H1 (cell line): Measurements from ENCODE around the gene TNS3. TPM values are rescaled to one million over a fixed set of nuclear protein-coding genes. Genes with fewer than 3 reads are reported as not detected.

Experiments
- KDM1A ChIP-seq: fragments of 200-600, 300-600 bp; sonication (generic); IDR thresholded peaks from 2 replicates; pipeline ENCODE4 v1.7.1; 2016; ENCODE audit warnings: mild to moderate bottlenecking, low read length, borderline replicate concordance
- PHF8 ChIP-seq: fragments of 200-600 bp; sonication (generic); conservative IDR thresholded peaks from 2 replicates; pipeline ENCODE4 v1.7.1; 2012; ENCODE audit warnings: low read depth, mild to moderate bottlenecking, inconsistent platforms, low read length, moderate library complexity
- polyA plus RNA-seq, 7 experiments: library from polyadenylated mRNA; depleted of rRNA in 3 of 7; stranded (reverse) in 5 of 7; unstranded in 2 of 7; fragments of >200 nt in 5 of 7; fragments of 200-250 nt in 2 of 7; gene quantifications; 1 replicate in 5 of 7; 2 replicates in 1 of 7; 4 replicates in 1 of 7; pipeline versions ENCODE4 v1.2.1 to v1.2.3, GENCODE V29; 2011 to 2013; ENCODE audit warnings: missing spikeins in 2 of 7, mixed read lengths in 2 of 7
- total RNA-seq: library from RNA; stranded (reverse); fragmentation: NEBNext Ultra II Directional; extraction: Animal tissue kit (Norgen Biotek cat#: 25700); gene quantifications from 2 replicates; pipeline ENCODE4 v1.2.1, GENCODE V29; 2021

TNS3 gene
- total and polyA plus RNA-seq, 2 of the 8 experiments (the other 6 are each of a cell fraction or from before 2014, with no cell fraction given) = 11.9 to 24.2 TPM

GRCh38 chr7:47557694-47558670 lies 23.9 kb downstream of the TNS3 start (continued):
- TF ChIP-seq KDM1A (no peak), PHF8 (no peak)
- TF ChIP-seq, all 59 proteins: peak for 0
